KMS-11 (cell line): ENCODE data around the gene ZNF185.

ENCODE experiments used
- H2AFZ ChIP-seq: fragments of 200-600 bp; sonication (generic); 2 replicates; pipeline ENCODE4 v1.6.1; 2016; ENCODE audit warnings: antibody characterized with exemption, mixed run types, low read depth
- H3K27ac ChIP-seq: fragments of 200-600 bp; sonication (generic); 2 replicates; pipeline ENCODE4 v1.6.1; 2016; ENCODE audit warnings: mild to moderate bottlenecking, mixed run types
- H3K27me3 ChIP-seq: fragments of 200-600 bp; sonication (generic); 2 replicates; pipeline ENCODE4 v1.6.1; 2017; ENCODE audit warnings: mild to moderate bottlenecking, low read depth, mixed run types, moderate library complexity; ENCODE audit not compliant: insufficient read depth
- H3K36me3 ChIP-seq: fragments of 200-600 bp; sonication (generic); 2 replicates; pipeline ENCODE4 v1.6.1; 2017; ENCODE audit warnings: mild to moderate bottlenecking, mixed run types; ENCODE audit not compliant: insufficient read depth
- H3K4me1 ChIP-seq: fragments of 200-600 bp; sonication (generic); 2 replicates; pipeline ENCODE4 v1.6.1; 2016; ENCODE audit warnings: mild to moderate bottlenecking, low read depth, mixed run types; ENCODE audit not compliant: poor library complexity, severe bottlenecking
- H3K4me2 ChIP-seq: fragments of 200-600 bp; sonication (generic); 2 replicates; pipeline ENCODE4 v1.7.0; 2016; ENCODE audit warnings: mild to moderate bottlenecking, mixed run types
- H3K4me3 ChIP-seq: fragments of 200-600 bp; sonication (generic); IDR thresholded peaks from 2 replicates; pipeline ENCODE4 v1.6.1; 2017; ENCODE audit warnings: low read depth, low read length, mixed read lengths; ENCODE audit not compliant: insufficient read depth
- H3K79me2 ChIP-seq: fragments of 200-600 bp; sonication (generic); 2 replicates; pipeline ENCODE4 v1.6.1; 2016; ENCODE audit warnings: low read depth, mixed run types; ENCODE audit not compliant: insufficient read depth
- H3K9ac ChIP-seq: fragments of 200-600 bp; sonication (generic); 2 replicates; pipeline ENCODE4 v1.6.1; 2016; ENCODE audit warnings: mild to moderate bottlenecking, mixed run types
- H4K20me1 ChIP-seq: fragments of 200-600 bp; sonication (generic); 2 replicates; pipeline ENCODE4 v1.6.1; 2016; ENCODE audit warnings: mild to moderate bottlenecking, mixed run types; ENCODE audit not compliant: insufficient read depth
- CTCF ChIP-seq: fragments of 200-600 bp; sonication (generic); conservative IDR thresholded peaks from 2 replicates; pipeline ENCODE4 v1.6.1; 2017; ENCODE audit warnings: low read depth, mild to moderate bottlenecking, antibody characterized with exemption, low read length, moderate library complexity, mixed read lengths

The ZNF185 gene

DNA sequence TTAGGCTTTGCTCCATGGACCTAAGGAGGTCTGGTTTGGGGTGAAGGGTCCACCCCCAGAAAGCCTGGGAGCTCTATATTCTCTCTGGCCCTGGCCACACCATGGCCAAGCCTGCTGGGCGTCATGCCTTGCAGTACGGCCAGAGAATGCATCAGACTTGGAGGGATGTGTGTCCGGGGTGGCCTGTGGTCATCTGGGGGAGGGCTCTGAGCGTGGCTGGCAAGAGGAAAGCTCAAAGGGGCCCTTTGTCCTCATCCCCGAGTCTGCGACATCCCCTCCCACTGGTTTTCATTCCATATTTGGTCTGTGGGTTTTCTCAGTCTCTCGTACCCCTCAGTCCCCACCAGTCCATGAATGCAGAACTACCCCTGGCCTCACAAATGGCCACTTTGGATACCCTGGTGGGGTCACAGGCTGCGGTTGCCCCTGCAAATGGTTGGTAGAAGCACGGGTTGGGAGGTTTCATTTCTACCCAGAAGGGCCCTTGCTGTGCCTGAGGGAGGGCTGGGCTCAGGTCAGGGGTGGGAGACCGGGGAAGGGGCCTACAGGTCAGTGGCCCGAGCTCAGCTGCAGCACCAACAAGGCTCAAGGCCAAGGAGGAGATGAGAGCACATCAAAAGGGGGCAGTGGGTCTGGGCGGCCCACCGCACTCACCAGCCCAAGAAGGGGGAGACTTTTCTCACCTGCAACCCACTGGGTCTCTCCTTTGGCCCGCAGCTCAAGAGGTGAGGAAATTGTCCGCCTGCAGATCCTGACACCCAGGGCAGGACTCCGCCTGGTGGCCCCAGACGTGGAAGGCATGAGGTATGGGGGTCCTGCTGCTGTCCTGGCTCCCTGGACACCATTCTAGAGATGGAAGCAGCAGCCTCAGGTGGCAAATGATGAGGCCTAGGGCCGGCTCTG is 30.2 kb downstream of the ZNF185 start:
- Histone ChIP-seq H3K36me3 (no peaks in the 10 kb centered on the region), H3K9ac (no peak overlapping the region), H3K4me3 (no peak overlapping the region), H3K27me3 (no peaks in the 10 kb centered on the region), H3K79me2 (no peaks in the 10 kb centered on the region), H2AFZ (no peak overlapping the region), H3K27ac (no peak overlapping the region), H3K4me1 (no peaks in the 10 kb centered on the region), H3K4me2 (no peak overlapping the region), H4K20me1 (no peaks in the 10 kb centered on the region)
- TF ChIP-seq CTCF: no peak

DNA sequence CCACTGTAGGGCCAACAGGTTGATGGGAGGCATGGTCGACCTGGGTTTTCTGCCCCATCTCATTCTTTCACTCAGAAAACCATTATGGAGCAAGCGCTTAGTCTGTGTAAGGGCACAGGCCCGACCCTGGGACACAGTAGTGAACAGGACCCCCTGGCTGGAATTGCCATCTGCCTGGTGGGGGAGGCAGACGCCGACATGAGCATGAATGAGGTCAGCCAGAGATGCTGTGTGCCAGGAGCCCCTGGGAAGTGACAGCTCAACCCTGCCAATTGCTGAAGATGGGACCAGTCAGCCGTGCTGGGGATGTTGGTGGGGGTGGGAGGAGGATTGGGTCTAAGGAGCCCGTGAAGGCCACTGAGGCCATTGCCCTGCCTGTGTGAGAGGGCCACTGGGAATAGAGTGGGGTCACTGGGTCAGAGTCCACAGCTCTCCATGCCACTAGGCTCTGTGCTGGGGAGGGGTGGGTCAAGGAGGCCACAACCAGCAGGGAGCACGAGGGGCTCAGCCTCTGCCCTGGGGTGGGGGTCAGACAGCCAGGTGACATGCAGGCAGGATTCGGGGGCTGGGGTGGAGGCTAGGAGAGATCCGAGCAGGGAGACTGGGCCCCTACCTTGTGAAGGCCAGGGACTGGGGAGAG is 31.0 kb downstream of the ZNF185 start:
- H3K4me2 ChIP-seq: no peak overlapping the region
- H4K20me1 ChIP-seq: no peaks in the 10 kb centered on the region
- no peak overlapping the region for H3K9ac ChIP-seq
- H2AFZ ChIP-seq: no peak overlapping the region
- no peak overlapping the region for H3K27ac ChIP-seq
- TF ChIP-seq CTCF: no peak
- H3K4me1 ChIP-seq: no peaks in the 10 kb centered on the region
- H3K27me3 ChIP-seq: no peaks in the 10 kb centered on the region
- H3K36me3 ChIP-seq: no peaks in the 10 kb centered on the region
- no peak overlapping the region for H3K4me3 ChIP-seq
- H3K79me2 ChIP-seq: no peaks in the 10 kb centered on the region

DNA sequence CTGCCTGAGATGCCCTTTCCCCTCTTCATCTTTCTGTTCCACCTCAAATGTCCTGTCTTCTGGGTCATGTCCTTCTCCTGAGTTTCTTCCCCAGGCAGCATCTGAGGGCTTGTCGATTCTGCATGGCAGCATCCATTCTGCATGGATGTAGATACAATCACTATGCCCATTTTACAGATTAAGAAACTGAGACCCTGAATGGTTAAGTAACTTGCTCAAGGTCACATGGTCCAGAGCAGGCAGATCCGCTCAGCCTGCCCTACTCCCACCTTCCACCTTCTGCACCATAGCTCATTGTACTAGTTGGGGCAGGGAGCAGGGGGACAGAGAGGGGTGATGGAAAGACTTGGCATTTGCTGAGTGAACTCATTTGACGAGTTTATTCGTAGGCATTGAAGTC is 32.0 kb downstream of the ZNF185 start:
- Histone ChIP-seq H3K27ac (no peak overlapping the region), H3K79me2 (no peaks in the 10 kb centered on the region), H4K20me1 (no peaks in the 10 kb centered on the region), H3K36me3 (no peaks in the 10 kb centered on the region), H3K9ac (no peak overlapping the region), H3K27me3 (no peaks in the 10 kb centered on the region), H2AFZ (no peak overlapping the region), H3K4me3 (no peak overlapping the region), H3K4me1 (no peaks in the 10 kb centered on the region), H3K4me2 (no peak overlapping the region)
- no peak for TF ChIP-seq CTCF

DNA sequence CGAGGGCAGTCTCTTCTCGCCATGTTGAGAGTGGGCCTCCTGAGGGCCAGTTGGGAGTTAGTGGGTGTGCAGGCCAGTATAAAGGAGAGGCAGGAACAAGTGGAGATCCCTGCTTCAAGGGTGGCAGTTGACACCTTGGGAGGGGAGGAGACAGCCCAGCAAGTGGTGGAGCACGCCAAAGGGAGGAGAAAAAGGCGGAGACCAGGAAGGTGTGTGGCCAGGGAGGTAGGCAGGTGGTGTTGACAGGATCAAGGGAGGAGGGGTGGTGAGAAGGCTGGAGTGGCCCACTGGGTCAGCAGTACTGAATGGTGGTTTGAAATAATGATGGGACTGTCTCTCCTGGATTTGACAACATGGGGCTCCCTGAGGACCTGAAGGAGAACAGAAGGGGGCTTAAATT is 32.6 kb downstream of the ZNF185 start:
- H3K4me1 ChIP-seq: no peaks in the 10 kb centered on the region
- no peak overlapping the region for H3K4me2 ChIP-seq
- H3K79me2 ChIP-seq: no peaks in the 10 kb centered on the region
- H3K36me3 ChIP-seq: no peaks in the 10 kb centered on the region
- TF ChIP-seq CTCF: no peak
- H3K4me3 ChIP-seq: no peak overlapping the region
- H3K27ac ChIP-seq: no peak overlapping the region
- H3K9ac ChIP-seq: no peak overlapping the region
- H3K27me3 ChIP-seq: no peaks in the 10 kb centered on the region
- no peak overlapping the region for H2AFZ ChIP-seq
- H4K20me1 ChIP-seq: no peaks in the 10 kb centered on the region
